Regular cardiac myocyte (primary cell): ENCODE results near the gene RNF38. TPM values are rescaled to one million over a fixed set of nuclear protein-coding genes. Genes with fewer than 3 reads are reported as not detected.

ENCODE experiments used
- total RNA-seq: library from RNA; depleted of rRNA; stranded (reverse); fragments of >200 nt; gene quantifications from 2 replicates; pipeline ENCODE4 v1.2.3, GENCODE V29; 2014

The RNF38 gene
- total RNA-seq, result 4.4 and 6.8 TPM in 2 replicates

DNA sequence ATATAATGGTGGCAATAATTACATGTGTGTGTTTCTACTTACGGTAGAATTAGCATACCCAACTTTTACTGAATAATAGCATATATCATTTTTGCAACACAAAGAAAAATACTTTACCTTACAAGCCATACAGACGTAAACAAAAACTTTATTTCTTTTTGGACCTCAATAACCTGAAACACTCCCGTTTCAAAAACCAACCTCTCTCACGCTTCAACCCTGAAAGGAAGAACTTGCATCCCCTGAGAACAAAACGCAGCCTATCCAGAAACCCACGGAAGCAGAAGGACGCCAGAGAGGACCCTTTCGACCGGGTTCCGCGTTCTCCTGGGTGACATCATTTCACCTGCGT is at the start of gene RNF38:
Gene RNF38 (minus strand): TSS at position 290 of the 352 bp plus-strand sequence. CDS start 161 bp downstream, at position 129.

Other genes starting within 250 kb of the RNF38 start
- gene CCIN, start 230.9 kb downstream of the RNF38 start, total RNA-seq, result 1.7 and 4.8 TPM in 2 replicates
- gene CLTA, start 209.3 kb downstream of the RNF38 start, total RNA-seq, result 247 and 276 TPM in 2 replicates
- 33.4 and 34.7 TPM in 2 replicates for gene GNE, start 141.8 kb downstream of the RNF38 start, total RNA-seq
- 7.0 and 40.8 TPM in 2 replicates for gene MELK, start 172.6 kb upstream of the RNF38 start, total RNA-seq